AML-193 (cell line): ENCODE results near the gene PDE6B.
"Not testable (repeated sequence)": the region's sequence is repeated elsewhere in the genome, so short reads cannot be mapped to it uniquely, and the experiment has no call there.

Experiments
- DNase-seq, 2 experiments: peaks; one replicate each; lab custom pipeline; 2025; lab: John Stamatoyannopoulos, UW

Gene PDE6B

GRCh38 chr4:635851-636627, 10.7 kb downstream of the PDE6B start:
- DNase-seq: no peak

GRCh38 chr4:636628-637159, 11.3 kb downstream of the PDE6B start:
- DNase-seq: no peak

GRCh38 chr4:637536-638280, 12.3 kb downstream of the PDE6B start:
- no peak for DNase-seq

- not testable (repeated sequence) for DNase-seq
Observed at GRCh38 chr4:642366-642765, 17.0 kb downstream of the PDE6B start.

GRCh38 chr4:646460-646859, 21.1 kb downstream of the PDE6B start:
- no peak for DNase-seq

GRCh38 chr4:647481-647880, 22.1 kb downstream of the PDE6B start:
- DNase-seq: no peak

- DNase-seq: no peak
Observed at GRCh38 chr4:648579-649292, 23.4 kb downstream of the PDE6B start.

GRCh38 chr4:649293-649625, 23.9 kb downstream of the PDE6B start:
- DNase-seq: no peak

GRCh38 chr4:649751-650310, 24.5 kb downstream of the PDE6B start:
- no peak for DNase-seq

GRCh38 chr4:650461-650860, 25.1 kb downstream of the PDE6B start:
- no peak for DNase-seq

- no peak for DNase-seq
Observed at GRCh38 chr4:650951-651883, 25.8 kb downstream of the PDE6B start.

- no peak for DNase-seq
Observed at GRCh38 chr4:651884-652642, 26.7 kb downstream of the PDE6B start.

GRCh38 chr4:653080-653821, 27.9 kb downstream of the PDE6B start:
- no peak for DNase-seq

GRCh38 chr4:653831-654502, 28.6 kb downstream of the PDE6B start:
- no peak for DNase-seq

GRCh38 chr4:654503-654845, 29.1 kb downstream of the PDE6B start:
- DNase-seq: no peak

GRCh38 chr4:654871-655463, 29.6 kb downstream of the PDE6B start:
- no peak for DNase-seq

- no peak for DNase-seq
Observed at GRCh38 chr4:655464-656151, 30.2 kb downstream of the PDE6B start.
